RWPE2 (cell line): ENCODE measurements around the gene MCTP2.

Experiments used
- ATAC-seq: fragments of 200-7000 bp; cut with Tn5 transposase; 3 replicates; pipeline ENCODE4 v1.9.1; 2021; ENCODE audit warnings: low read depth
- DNase-seq: peaks from one replicate; pipeline ENCODE4 v3.0.0-alpha.2; 2020; ENCODE audit warnings: low spot score
- H3K27ac ChIP-seq: fragments of 450-650 bp; 2 replicates; pipeline ENCODE4 v1.5.1; 2017; ENCODE audit warnings: mild to moderate bottlenecking; ENCODE audit not compliant: poor library complexity, severe bottlenecking
- H3K27me3 ChIP-seq: fragments of 250-450 bp; sonication (Bioruptor Pico); 2 replicates; pipeline ENCODE4 v1.5.1; 2021; ENCODE audit warnings: mild to moderate bottlenecking, moderate library complexity; ENCODE audit not compliant: insufficient read depth, poor library complexity, severe bottlenecking
- H3K36me3 ChIP-seq: fragments of 250-450 bp; sonication (Bioruptor Pico); 2 replicates; pipeline ENCODE4 v1.5.1; 2020; ENCODE audit warnings: low read depth, mild to moderate bottlenecking, moderate library complexity
- H3K4me1 ChIP-seq: fragments of 250-450 bp; sonication (Bioruptor Pico); 2 replicates; pipeline ENCODE4 v1.5.1; 2021; ENCODE audit warnings: mild to moderate bottlenecking, moderate library complexity; ENCODE audit not compliant: insufficient read depth, poor library complexity, severe bottlenecking
- H3K4me3 ChIP-seq: fragments of 250-450 bp; sonication (Bioruptor Pico); 2 replicates; pipeline ENCODE4 v1.5.1; 2021; ENCODE audit warnings: mild to moderate bottlenecking, moderate library complexity; ENCODE audit not compliant: severe bottlenecking
- H3K9me3 ChIP-seq: fragments of 250-450 bp; sonication (Bioruptor Pico); 2 replicates; pipeline ENCODE4 v1.5.1; 2021; ENCODE audit warnings: mild to moderate bottlenecking, moderate library complexity; ENCODE audit not compliant: severe bottlenecking
- CTCF ChIP-seq: fragments of 450-650 bp; IDR thresholded peaks from one replicate; pipeline ENCODE4 v1.5.1; 2017; ENCODE audit warnings: mild to moderate bottlenecking, moderate library complexity; ENCODE audit not compliant: poor library complexity, severe bottlenecking

Gene MCTP2

GRCh38 chr15:94375997-94376396 lies 144.6 kb downstream of the MCTP2 start:
- Histone ChIP-seq H3K9me3 (no peaks in the 10 kb centered on the region), H3K27ac (no peak overlapping the region), H3K36me3 (peaks cover 23% of the 10 kb centered on the region), H3K4me3 (no peak overlapping the region), H3K27me3 (no peaks in the 10 kb centered on the region), H3K4me1 (no peaks in the 10 kb centered on the region)
- no peak for TF ChIP-seq CTCF
- ATAC-seq: no peak
- no peak for DNase-seq

- no peaks in the 10 kb centered on the region for H3K27me3 ChIP-seq
- no peaks in the 10 kb centered on the region for H3K4me1 ChIP-seq
- no peak overlapping the region for H3K4me3 ChIP-seq
- H3K27ac ChIP-seq: no peak overlapping the region
- H3K9me3 ChIP-seq: no peaks in the 10 kb centered on the region
- DNase-seq (no peak), ATAC-seq (no peak)
- TF ChIP-seq CTCF: no peak
- H3K36me3 ChIP-seq: peaks cover 7% of the 10 kb centered on the region; the same call in 1 of the 2 replicates
These were observed 148.6 kb downstream of the MCTP2 start for GRCh38 chr15:94379986-94380385.

- H3K9me3 ChIP-seq: no peaks in the 10 kb centered on the region
- no peak for ATAC-seq
- no peaks in the 10 kb centered on the region for H3K27me3 ChIP-seq
- no peak overlapping the region for H3K27ac ChIP-seq
- no peak for DNase-seq
- H3K36me3 ChIP-seq: peaks cover 11% of the 10 kb centered on the region
- H3K4me3 ChIP-seq: no peak overlapping the region
- no peak for TF ChIP-seq CTCF
- H3K4me1 ChIP-seq: no peaks in the 10 kb centered on the region
These were observed 149.4 kb downstream of the MCTP2 start for GRCh38 chr15:94380798-94381197.

GRCh38 chr15:94381384-94381783 lies 150.0 kb downstream of the MCTP2 start:
- H3K9me3 ChIP-seq: no peaks in the 10 kb centered on the region
- no peaks in the 10 kb centered on the region for H3K4me1 ChIP-seq
- ATAC-seq: no peak
- H3K4me3 ChIP-seq: no peak overlapping the region
- no peak for DNase-seq
- H3K36me3 ChIP-seq: peaks cover 13% of the 10 kb centered on the region
- no peaks in the 10 kb centered on the region for H3K27me3 ChIP-seq
- no peak overlapping the region for H3K27ac ChIP-seq
- no peak for TF ChIP-seq CTCF

- Histone ChIP-seq H3K27me3 (no peaks in the 10 kb centered on the region), H3K27ac (no peak overlapping the region), H3K4me1 (no peaks in the 10 kb centered on the region), H3K4me3 (no peak overlapping the region), H3K9me3 (no peaks in the 10 kb centered on the region), H3K36me3 (peaks cover 9% of the 10 kb centered on the region)
- TF ChIP-seq CTCF: no peak
- no peak for DNase-seq
- ATAC-seq: no peak
These were observed 151.7 kb downstream of the MCTP2 start for GRCh38 chr15:94383041-94383440.
